Measurements from ENCODE around the gene PHOX2A.

Gene PHOX2A

DNA sequence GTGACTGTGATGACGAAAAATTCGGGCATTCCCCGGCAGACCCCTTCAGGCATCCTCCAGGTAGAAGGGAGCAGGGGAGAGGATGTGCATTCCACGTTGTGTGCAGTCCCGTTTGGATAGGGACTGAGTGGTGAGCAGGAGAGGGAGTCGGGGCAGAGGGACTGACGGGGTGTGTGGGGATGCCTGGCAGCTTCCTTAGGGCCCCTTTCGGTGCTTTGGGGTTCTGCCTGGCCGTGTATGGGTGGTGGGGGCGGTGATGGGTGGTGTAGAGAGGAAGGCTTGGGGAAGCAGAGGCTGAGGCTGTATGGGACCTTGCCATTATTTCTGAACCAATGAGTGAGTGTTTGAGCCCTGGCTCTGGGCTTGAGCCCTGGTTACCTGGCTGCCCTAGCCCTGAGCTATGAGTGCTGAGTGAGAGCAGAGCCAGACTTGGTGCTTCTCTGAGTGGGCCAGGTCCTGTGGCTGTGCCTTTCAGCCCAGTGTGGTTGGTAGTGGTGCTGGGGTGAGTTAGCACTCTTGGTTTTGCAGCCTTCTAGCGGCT lies 18.5 kb downstream of the PHOX2A start:
- H3K9me3 ChIP-seq: peaks cover 3% of the 10 kb centered on the region
- peak overlapping the region; percentile 82 to 98 for H3K4me3 ChIP-seq (ENCODE audit: low read depth in 1 of 2, low read length in 1 of 2)
- TF ChIP-seq, protein P1, sequence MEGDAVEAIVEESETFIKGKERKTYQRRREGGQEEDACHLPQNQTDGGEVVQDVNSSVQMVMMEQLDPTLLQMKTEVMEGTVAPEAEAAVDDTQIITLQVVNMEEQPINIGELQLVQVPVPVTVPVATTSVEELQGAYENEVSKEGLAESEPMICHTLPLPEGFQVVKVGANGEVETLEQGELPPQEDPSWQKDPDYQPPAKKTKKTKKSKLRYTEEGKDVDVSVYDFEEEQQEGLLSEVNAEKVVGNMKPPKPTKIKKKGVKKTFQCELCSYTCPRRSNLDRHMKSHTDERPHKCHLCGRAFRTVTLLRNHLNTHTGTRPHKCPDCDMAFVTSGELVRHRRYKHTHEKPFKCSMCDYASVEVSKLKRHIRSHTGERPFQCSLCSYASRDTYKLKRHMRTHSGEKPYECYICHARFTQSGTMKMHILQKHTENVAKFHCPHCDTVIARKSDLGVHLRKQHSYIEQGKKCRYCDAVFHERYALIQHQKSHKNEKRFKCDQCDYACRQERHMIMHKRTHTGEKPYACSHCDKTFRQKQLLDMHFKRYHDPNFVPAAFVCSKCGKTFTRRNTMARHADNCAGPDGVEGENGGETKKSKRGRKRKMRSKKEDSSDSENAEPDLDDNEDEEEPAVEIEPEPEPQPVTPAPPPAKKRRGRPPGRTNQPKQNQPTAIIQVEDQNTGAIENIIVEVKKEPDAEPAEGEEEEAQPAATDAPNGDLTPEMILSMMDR (IDR thresholded peaks at IDR 0.05): no peak
- H3K27ac ChIP-seq: peak overlapping the region; percentile 95
- peaks cover 39% of the 10 kb centered on the region for H3K36me3 ChIP-seq
- H3K4me1 ChIP-seq (ENCODE audit: control insufficient read depth in 1 of 2, insufficient read depth in 1 of 2, low read depth in 1 of 2, low read length in 1 of 2): peaks cover 14 to 27% of the 10 kb centered on the region in 2 experiments
- no peaks in the 10 kb centered on the region for H3K27me3 ChIP-seq

DNA sequence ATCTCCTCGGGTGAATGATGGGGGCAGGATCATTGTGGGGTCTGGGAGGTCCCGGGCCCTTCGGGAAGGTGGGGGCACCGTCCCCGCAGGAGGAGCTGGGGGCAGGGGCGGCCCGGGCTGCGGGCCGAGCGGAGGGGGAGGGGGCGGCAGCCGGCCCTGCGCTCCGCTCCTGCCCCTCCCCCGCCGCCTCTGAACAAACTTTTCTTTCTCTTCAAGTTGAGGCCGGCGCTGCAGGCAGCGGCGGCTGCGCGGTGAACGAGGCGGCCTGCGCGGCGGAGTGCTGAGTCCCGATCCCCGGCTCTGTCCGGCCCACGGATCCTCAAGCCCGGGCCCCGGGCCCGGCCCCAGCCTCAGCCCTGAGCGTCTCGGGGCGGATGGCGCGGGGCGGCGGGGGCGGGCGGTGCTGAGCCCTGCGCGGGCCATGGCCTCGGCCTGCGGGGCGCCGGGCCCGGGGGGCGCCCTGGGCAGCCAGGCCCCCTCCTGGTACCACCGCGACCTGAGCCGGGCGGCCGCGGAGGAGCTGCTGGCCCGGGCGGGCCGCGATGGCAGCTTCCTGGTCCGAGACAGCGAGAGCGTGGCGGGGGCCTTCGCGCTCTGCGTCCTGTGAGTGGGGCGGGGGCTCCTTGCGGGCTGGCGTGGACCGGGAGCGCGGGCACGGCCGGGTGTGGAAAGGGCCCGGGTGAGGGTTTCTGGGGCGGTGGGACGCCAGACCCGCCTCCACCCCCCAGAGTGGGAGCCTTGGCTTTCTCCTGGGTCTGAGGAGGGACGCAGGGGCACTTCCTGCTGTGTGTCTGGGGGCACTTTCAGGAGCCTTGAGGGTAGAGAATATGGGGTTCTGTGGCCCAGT lies 19.2 kb downstream of the PHOX2A start, which contains the start of gene INPPL1:
TSS of gene INPPL1 (plus strand) at position 204 of the 847 bp plus-strand sequence. CDS start at position 422, 218 bp downstream.
- peaks cover 14 to 27% of the 10 kb centered on the region in 2 experiments for H3K4me1 ChIP-seq (ENCODE audit: control insufficient read depth in 1 of 2, insufficient read depth in 1 of 2, low read depth in 1 of 2, low read length in 1 of 2)
- peak within 1 kb of the TSS; percentile 95 for H3K27ac ChIP-seq
- peaks cover 1% of the 10 kb centered on the region for H3K9me3 ChIP-seq
- H3K27me3 ChIP-seq: no peaks in the 10 kb centered on the region
- peaks cover 32% of the 10 kb centered on the region for H3K36me3 ChIP-seq
- TF ChIP-seq, protein P1 (IDR thresholded peaks at IDR 0.05): no peak
- H3K4me3 ChIP-seq (ENCODE audit: low read depth in 1 of 2, low read length in 1 of 2): peak within 1 kb of the TSS; percentile 82 to 98

DNA sequence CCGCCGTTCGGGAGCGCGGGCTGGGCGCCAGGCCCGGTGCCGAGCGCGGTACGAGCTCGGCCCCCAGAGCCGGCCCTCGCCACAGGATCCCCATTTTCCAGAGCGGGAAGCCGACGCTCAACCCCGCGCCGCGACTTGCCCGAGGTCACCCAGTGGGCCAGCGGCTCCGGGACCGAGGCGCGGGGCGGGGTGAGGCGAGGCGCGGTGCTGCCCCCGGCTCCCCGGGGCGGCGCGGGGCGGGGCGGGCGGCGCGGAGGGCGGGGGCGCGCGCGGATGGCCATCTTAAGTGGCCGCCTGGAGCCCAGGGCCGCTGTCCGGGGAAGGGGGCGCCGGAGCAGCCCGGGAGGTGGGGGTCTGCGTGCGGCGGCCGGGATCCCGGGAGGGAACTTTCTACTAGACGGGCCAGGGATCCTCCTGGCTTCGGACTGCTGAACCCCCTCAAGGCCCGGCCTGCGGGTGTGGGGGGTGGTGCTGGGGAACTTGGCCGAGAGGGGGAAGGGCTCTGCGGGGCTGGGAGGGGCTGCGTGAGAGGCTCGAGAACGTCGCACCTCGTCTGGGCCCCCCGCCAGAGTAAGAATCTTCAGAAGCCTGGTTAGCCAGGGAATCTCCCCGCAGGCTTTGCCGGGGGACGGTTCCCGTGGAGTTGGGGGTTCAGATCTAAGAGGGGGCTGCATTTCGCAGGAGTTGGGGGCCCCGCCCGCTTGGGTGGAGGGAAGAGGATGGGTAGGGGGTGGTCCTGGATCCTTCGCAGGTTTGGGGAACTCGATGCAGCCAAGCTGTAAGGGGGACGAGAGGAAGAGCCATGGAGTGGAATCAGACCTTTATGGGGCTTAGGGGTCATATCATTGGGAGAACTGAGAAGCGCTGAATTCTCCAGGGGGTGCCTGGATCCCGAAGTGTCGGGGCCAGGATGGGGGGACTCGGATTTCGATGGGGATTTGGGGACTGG lies 20.1 kb downstream of the PHOX2A start:
- peaks cover 14 to 27% of the 10 kb centered on the region in 2 experiments for H3K4me1 ChIP-seq (ENCODE audit: control insufficient read depth in 1 of 2, insufficient read depth in 1 of 2, low read depth in 1 of 2, low read length in 1 of 2)
- peaks cover 23% of the 10 kb centered on the region for H3K36me3 ChIP-seq
- no peaks in the 10 kb centered on the region for H3K9me3 ChIP-seq
- peak overlapping the region; percentile 95 for H3K27ac ChIP-seq
- TF ChIP-seq, protein P1 (IDR thresholded peaks at IDR 0.05): peak; percentile 10
- H3K27me3 ChIP-seq: no peaks in the 10 kb centered on the region
- H3K4me3 ChIP-seq (ENCODE audit: low read depth in 1 of 2, low read length in 1 of 2): peak overlapping the region; percentile 82 to 98

DNA sequence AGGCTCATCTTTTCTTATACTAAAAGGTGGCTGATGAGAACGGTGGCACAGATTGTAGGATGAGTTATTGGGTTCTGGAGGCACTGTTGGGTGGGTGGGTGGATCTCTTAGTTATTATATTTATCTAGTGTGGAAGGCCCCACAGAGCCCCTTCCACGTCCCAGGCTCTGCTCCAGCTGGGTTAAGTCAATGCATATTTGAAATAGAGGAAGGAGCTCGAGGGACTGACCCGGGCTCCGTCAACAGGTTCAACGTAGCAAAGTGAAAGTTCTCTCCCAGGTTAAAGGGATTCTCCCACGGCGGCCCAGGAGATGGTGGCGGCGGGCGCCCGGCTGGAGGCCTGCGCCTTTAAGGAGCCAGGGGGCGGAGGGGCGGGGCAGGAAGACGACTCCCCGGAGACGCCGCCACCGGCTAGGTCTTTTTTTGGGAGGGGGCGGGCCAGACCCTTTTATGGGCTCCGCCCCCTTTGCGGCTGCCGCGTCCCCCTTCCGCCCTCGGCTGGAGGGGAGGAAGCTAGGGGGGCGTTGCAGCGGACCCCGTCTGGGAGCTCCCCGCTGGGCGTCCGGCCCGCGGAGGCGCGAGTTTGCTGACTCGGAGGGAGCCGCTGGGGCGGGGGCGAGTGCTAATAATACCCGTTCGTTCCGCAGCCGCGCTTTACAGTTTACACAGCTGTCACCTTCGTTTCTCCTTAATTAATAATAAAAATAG lies 20.9 kb downstream of the PHOX2A start:
- Histone ChIP-seq H3K27ac (peak overlapping the region; percentile 95), H3K36me3 (peaks cover 14% of the 10 kb centered on the region)
- TF ChIP-seq, protein P1 (IDR thresholded peaks at IDR 0.05): no peak

More for the DNA sequence above, 20.9 kb downstream of the PHOX2A start:
- peak overlapping the region; percentile 82 to 98 for H3K4me3 ChIP-seq (ENCODE audit: low read depth in 1 of 2, low read length in 1 of 2)
- peaks cover 17 to 29% of the 10 kb centered on the region in 2 experiments for H3K4me1 ChIP-seq (ENCODE audit: control insufficient read depth in 1 of 2, insufficient read depth in 1 of 2, low read depth in 1 of 2, low read length in 1 of 2)
- no peaks in the 10 kb centered on the region for H3K27me3 ChIP-seq
- no peaks in the 10 kb centered on the region for H3K9me3 ChIP-seq

Measured in neutrophil (primary cell).